Effector memory CD8-positive, alpha-beta T cell (primary cell): ENCODE measurements around the gene UBAC2.

Source experiments
- ATAC-seq: fragments of 150-1000 bp; cut with Tn5 transposase; replicated peaks from 2 replicates; pipeline ENCODE4 v1.10.0; 2021; ENCODE audit warnings: mild to moderate bottlenecking, moderate library complexity
- DNase-seq, 3 experiments: peaks; one replicate each; pipeline ENCODE4 v3.0.0; 2021
- H3K27ac Mint-ChIP-seq, 2 donors: one replicate each; pipeline ENCODE4 v1.8.0; 2022; ENCODE audit warnings: mild to moderate bottlenecking in 2 of 2, mixed read lengths in 2 of 2, moderate library complexity in 2 of 2
- H3K27me3 Mint-ChIP-seq, 2 donors: one replicate each; pipeline ENCODE4 v1.8.0; 2022; ENCODE audit warnings: mixed read lengths in 2 of 2
- H3K36me3 Mint-ChIP-seq: one replicate; pipeline ENCODE4 v1.8.0; 2022; ENCODE audit warnings: mild to moderate bottlenecking, moderate library complexity, mixed read lengths; ENCODE audit not compliant: insufficient read depth
- H3K4me1 Mint-ChIP-seq, 2 donors: one replicate each; pipeline ENCODE4 v1.8.0; 2022; ENCODE audit warnings: low read depth in 2 of 2, mixed read lengths in 2 of 2
- H3K4me3 Mint-ChIP-seq, 2 donors: one replicate each; pipeline ENCODE4 v1.8.0; 2022; ENCODE audit warnings: mild to moderate bottlenecking in 2 of 2, mixed read lengths in 2 of 2, moderate library complexity in 2 of 2
- H3K9me3 Mint-ChIP-seq, 2 donors: one replicate each; pipeline ENCODE4 v1.8.0; 2022; ENCODE audit warnings: mixed read lengths in 2 of 2

The UBAC2 gene

GRCh38 chr13:99314640-99315176 is 114.1 kb downstream of the UBAC2 start:
- Mint-ChIP-seq H3K27me3 (no peaks in the 10 kb centered on the region), H3K27ac (peak overlapping the region; percentile 85 to 86), H3K36me3 (peaks cover 19% of the 10 kb centered on the region), H3K4me1 (peaks cover 48 to 59% of the 10 kb centered on the region in 2 donors), H3K4me3 (peak overlapping the region; percentile 61 to 73), H3K9me3 (no peaks in the 10 kb centered on the region)
- ATAC-seq = peak; percentile 76
- DNase-seq = peak in 1 of 3 experiments; percentile 47

- Mint-ChIP-seq H3K27ac (peak overlapping the region; percentile 85 to 86), H3K4me1 (peaks cover 48 to 56% of the 10 kb centered on the region in 2 donors), H3K9me3 (no peaks in the 10 kb centered on the region), H3K27me3 (no peaks in the 10 kb centered on the region), H3K4me3 (peak overlapping the region; percentile 61 to 73), H3K36me3 (peaks cover 24% of the 10 kb centered on the region)
- DNase-seq (no peak), ATAC-seq (peak; percentile 16)
Measured at GRCh38 chr13:99315186-99315585, 114.5 kb downstream of the UBAC2 start.

- no peak for DNase-seq
- Mint-ChIP-seq H3K27me3 (no peaks in the 10 kb centered on the region), H3K27ac (peak overlapping the region; percentile 59 to 88), H3K36me3 (peaks cover 24% of the 10 kb centered on the region), H3K4me1 (peaks cover 44 to 49% of the 10 kb centered on the region in 2 donors), H3K4me3 (peak overlapping the region in 1 of 2 donors; percentile 35), H3K9me3 (no peaks in the 10 kb centered on the region)
- no peak for ATAC-seq
Measured at GRCh38 chr13:99316224-99316623, 115.6 kb downstream of the UBAC2 start.

GRCh38 chr13:99316657-99317256 is 116.1 kb downstream of the UBAC2 start:
- Mint-ChIP-seq H3K27me3 (no peaks in the 10 kb centered on the region), H3K36me3 (peaks cover 24% of the 10 kb centered on the region), H3K4me1 (peaks cover 44 to 53% of the 10 kb centered on the region in 2 donors), H3K4me3 (peak overlapping the region in 1 of 2 donors; percentile 35), H3K27ac (peak overlapping the region; percentile 59 to 88), H3K9me3 (no peaks in the 10 kb centered on the region)
- DNase-seq = no peak
- ATAC-seq = no peak

- no peaks in the 10 kb centered on the region for H3K9me3 Mint-ChIP-seq
- no peaks in the 10 kb centered on the region for H3K27me3 Mint-ChIP-seq
- H3K4me1 Mint-ChIP-seq = peaks cover 49 to 60% of the 10 kb centered on the region in 2 donors
- no peak for DNase-seq
- H3K36me3 Mint-ChIP-seq = peaks cover 33% of the 10 kb centered on the region
- peak overlapping the region; percentile 93 to 95 for H3K27ac Mint-ChIP-seq
- peak overlapping the region in 1 of 2 donors; percentile 68 for H3K4me3 Mint-ChIP-seq
- peak; percentile 41 for ATAC-seq
Measured at GRCh38 chr13:99320693-99321481, 120.2 kb downstream of the UBAC2 start.

GRCh38 chr13:99321709-99322108 is 121.1 kb downstream of the UBAC2 start:
- no peaks in the 10 kb centered on the region for H3K27me3 Mint-ChIP-seq
- peak overlapping the region; percentile 93 to 95 for H3K27ac Mint-ChIP-seq
- H3K4me3 Mint-ChIP-seq = peak overlapping the region; percentile 63 to 68
- peaks cover 35% of the 10 kb centered on the region for H3K36me3 Mint-ChIP-seq
- ATAC-seq (no peak), DNase-seq (no peak)
- H3K4me1 Mint-ChIP-seq = peaks cover 47 to 58% of the 10 kb centered on the region in 2 donors
- no peaks in the 10 kb centered on the region for H3K9me3 Mint-ChIP-seq

- peak; percentile 79 for ATAC-seq
- no peaks in the 10 kb centered on the region for H3K27me3 Mint-ChIP-seq
- H3K9me3 Mint-ChIP-seq = no peaks in the 10 kb centered on the region
- DNase-seq = peak in 1 of 3 experiments; percentile 21
- peaks cover 37% of the 10 kb centered on the region for H3K36me3 Mint-ChIP-seq
- peak overlapping the region; percentile 93 to 95 for H3K27ac Mint-ChIP-seq
- peaks cover 50 to 58% of the 10 kb centered on the region in 2 donors for H3K4me1 Mint-ChIP-seq
- H3K4me3 Mint-ChIP-seq = peak overlapping the region; percentile 63 to 68
Measured at GRCh38 chr13:99322297-99323103, 121.8 kb downstream of the UBAC2 start.

- ATAC-seq = no peak
- Mint-ChIP-seq H3K9me3 (no peaks in the 10 kb centered on the region), H3K4me3 (peak overlapping the region; percentile 63 to 68), H3K36me3 (peaks cover 37% of the 10 kb centered on the region), H3K4me1 (peaks cover 50 to 59% of the 10 kb centered on the region in 2 donors), H3K27me3 (no peaks in the 10 kb centered on the region), H3K27ac (peak overlapping the region; percentile 93 to 95)
- no peak for DNase-seq
Measured at GRCh38 chr13:99323488-99323887, 122.8 kb downstream of the UBAC2 start.

GRCh38 chr13:99326012-99326411 is 125.4 kb downstream of the UBAC2 start:
- no peaks in the 10 kb centered on the region for H3K9me3 Mint-ChIP-seq
- H3K36me3 Mint-ChIP-seq = peaks cover 21% of the 10 kb centered on the region
- ATAC-seq (no peak), DNase-seq (no peak)
- no peak overlapping the region for H3K4me3 Mint-ChIP-seq
- peak overlapping the region; percentile 82 to 87 for H3K27ac Mint-ChIP-seq
- no peaks in the 10 kb centered on the region for H3K27me3 Mint-ChIP-seq
- H3K4me1 Mint-ChIP-seq = peaks cover 44 to 54% of the 10 kb centered on the region in 2 donors

GRCh38 chr13:99327126-99327525 is 126.5 kb downstream of the UBAC2 start:
- H3K4me1 Mint-ChIP-seq = peaks cover 45 to 51% of the 10 kb centered on the region in 2 donors
- H3K36me3 Mint-ChIP-seq = peaks cover 21% of the 10 kb centered on the region
- no peaks in the 10 kb centered on the region for H3K9me3 Mint-ChIP-seq
- H3K27me3 Mint-ChIP-seq = no peaks in the 10 kb centered on the region
- DNase-seq (no peak), ATAC-seq (no peak)
- peak overlapping the region in 1 of 2 donors; percentile 9 for H3K4me3 Mint-ChIP-seq
- H3K27ac Mint-ChIP-seq = peak overlapping the region in 1 of 2 donors; percentile 10

GRCh38 chr13:99327761-99328160 is 127.1 kb downstream of the UBAC2 start:
- no peak overlapping the region for H3K4me3 Mint-ChIP-seq
- ATAC-seq (no peak), DNase-seq (no peak)
- peaks cover 21% of the 10 kb centered on the region for H3K36me3 Mint-ChIP-seq
- H3K4me1 Mint-ChIP-seq = peaks cover 44 to 46% of the 10 kb centered on the region in 2 donors
- no peaks in the 10 kb centered on the region for H3K9me3 Mint-ChIP-seq
- H3K27me3 Mint-ChIP-seq = no peaks in the 10 kb centered on the region
- H3K27ac Mint-ChIP-seq = no peak overlapping the region

GRCh38 chr13:99329477-99329876 is 128.8 kb downstream of the UBAC2 start:
- no peaks in the 10 kb centered on the region for H3K27me3 Mint-ChIP-seq
- H3K4me1 Mint-ChIP-seq = peaks cover 31 to 33% of the 10 kb centered on the region in 2 donors
- no peak for DNase-seq
- H3K27ac Mint-ChIP-seq = peak overlapping the region; percentile 23 to 25
- no peak overlapping the region for H3K4me3 Mint-ChIP-seq
- no peaks in the 10 kb centered on the region for H3K9me3 Mint-ChIP-seq
- no peak for ATAC-seq
- peaks cover 20% of the 10 kb centered on the region for H3K36me3 Mint-ChIP-seq

- DNase-seq (no peak), ATAC-seq (no peak)
- Mint-ChIP-seq H3K4me3 (no peak overlapping the region), H3K9me3 (no peaks in the 10 kb centered on the region), H3K27me3 (no peaks in the 10 kb centered on the region), H3K27ac (no peak overlapping the region), H3K36me3 (peaks cover 10% of the 10 kb centered on the region), H3K4me1 (peaks cover 23 to 35% of the 10 kb centered on the region in 2 donors)
Measured at GRCh38 chr13:99330942-99331341, 130.3 kb downstream of the UBAC2 start.
